Measurements from ENCODE around the gene HEXD.
A peak's percentile ranks its signal among the peaks of the same experiment; 100 is the strongest.
"Not testable (repeated sequence)": the region's sequence is repeated elsewhere in the genome, so short reads cannot be mapped to it uniquely, and the experiment has no call there.

HEXD gene

GRCh38 chr17:82418001-82418986 is at the start of gene HEXD, which contains the start of gene OGFOD3:
Gene HEXD (plus strand): TSS chr17:82418347. CDS start chr17:82419800, 1,453 bp downstream.
Gene OGFOD3 (minus strand): TSS chr17:82418586. CDS start chr17:82418485, 101 bp downstream.
- DNase-seq (ENCODE audit: low read depth): peak; percentile 85

- no peak for DNase-seq (ENCODE audit: low read depth)
These were observed 48.9 kb upstream of the HEXD start for GRCh38 chr17:82369211-82369610.

GRCh38 chr17:82370471-82371332 is 47.4 kb upstream of the HEXD start:
- no peak for DNase-seq (ENCODE audit: low read depth)

GRCh38 chr17:82371333-82372248 is 46.6 kb upstream of the HEXD start, which contains the start of gene UTS2R:
Gene UTS2R (plus strand): TSS chr17:82371765. CDS start chr17:82374325, 2,560 bp downstream.
- no peak for DNase-seq (ENCODE audit: low read depth)

- DNase-seq (ENCODE audit: low read depth): no peak
These were observed 45.7 kb upstream of the HEXD start for GRCh38 chr17:82372249-82373071.

- not testable (repeated sequence) for DNase-seq (ENCODE audit: low read depth)
These were observed 45.1 kb upstream of the HEXD start for GRCh38 chr17:82373072-82373452.

GRCh38 chr17:82373731-82374625 is 44.2 kb upstream of the HEXD start:
- no peak for DNase-seq (ENCODE audit: low read depth)

GRCh38 chr17:82374626-82375331 is 43.4 kb upstream of the HEXD start:
- no peak for DNase-seq (ENCODE audit: low read depth)

- no peak for DNase-seq (ENCODE audit: low read depth)
These were observed 42.6 kb upstream of the HEXD start for GRCh38 chr17:82375359-82376041.

- no peak for DNase-seq (ENCODE audit: low read depth)
These were observed 42.0 kb upstream of the HEXD start for GRCh38 chr17:82376042-82376730.

- not testable (repeated sequence) for DNase-seq (ENCODE audit: low read depth)
These were observed 40.9 kb upstream of the HEXD start for GRCh38 chr17:82377294-82377693.

- DNase-seq (ENCODE audit: low read depth): no peak
These were observed 40.0 kb upstream of the HEXD start for GRCh38 chr17:82377924-82378740.

- DNase-seq (ENCODE audit: low read depth): no peak
These were observed 39.5 kb upstream of the HEXD start for GRCh38 chr17:82378741-82379021.

- no peak for DNase-seq (ENCODE audit: low read depth)
These were observed 37.1 kb upstream of the HEXD start for GRCh38 chr17:82380860-82381702.

GRCh38 chr17:82381703-82382009 is 36.5 kb upstream of the HEXD start:
- DNase-seq (ENCODE audit: low read depth): not testable (repeated sequence)

All from activated T-cell treated with anti-CD3 and anti-CD28 coated beads for 48 hours (primary cell).